ENCODE results near the gene CST7. TPM values are rescaled to one million over a fixed set of nuclear protein-coding genes. Genes with fewer than 3 reads are reported as not detected.

The CST7 gene
- total and polyA plus RNA-seq, 7 donors = 0.13 to 1.2 (median 0.55) TPM

DNA sequence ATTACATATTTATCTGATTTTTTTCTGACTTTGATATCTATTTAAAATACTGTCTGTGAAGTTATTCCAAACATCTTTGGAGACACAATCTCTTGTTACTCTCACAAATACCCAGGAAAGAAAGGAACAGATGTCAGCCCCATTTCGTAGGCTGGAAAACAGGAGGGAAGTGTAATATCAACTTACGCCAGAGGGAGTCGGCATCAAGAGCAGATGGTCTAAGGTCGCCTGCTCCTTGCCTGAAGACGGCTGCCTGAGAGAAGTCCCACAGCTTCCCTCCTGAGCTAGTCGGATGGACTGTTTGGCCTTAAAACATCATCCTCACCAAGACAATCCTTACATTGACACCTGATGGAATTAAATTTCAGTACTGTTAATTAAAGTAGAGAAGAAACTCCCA lies 13.4 kb downstream of the CST7 start:
- intact Hi-C loops (cut with DNase I) = loop anchor here in 1 of 2 donors (5.0 kb wide), 1 partner anchor 1485 kb away; no protein-coding TSS in a partner anchor
- no peak for DNase-seq
- H3K4me3 ChIP-seq = no peak overlapping the region
- peaks cover 4 to 92% of the 10 kb centered on the region in 2 donors for H3K36me3 ChIP-seq (ENCODE audit: insufficient read depth in 1 of 2, low read depth in 1 of 2)
- no peak overlapping the region for H3K27ac ChIP-seq
- H3K27me3 ChIP-seq (ENCODE audit: insufficient read depth in 3 of 3, low read length in 2 of 3) = no peaks in the 10 kb centered on the region
- 81 to 83% (median 83%) methylated on average over 6 of the region's 6 CpGs for WGBS, 3 donors
- H3K9me3 ChIP-seq = no peaks in the 10 kb centered on the region
- H3K4me1 ChIP-seq = no peaks in the 10 kb centered on the region
- TF ChIP-seq, protein P1, sequence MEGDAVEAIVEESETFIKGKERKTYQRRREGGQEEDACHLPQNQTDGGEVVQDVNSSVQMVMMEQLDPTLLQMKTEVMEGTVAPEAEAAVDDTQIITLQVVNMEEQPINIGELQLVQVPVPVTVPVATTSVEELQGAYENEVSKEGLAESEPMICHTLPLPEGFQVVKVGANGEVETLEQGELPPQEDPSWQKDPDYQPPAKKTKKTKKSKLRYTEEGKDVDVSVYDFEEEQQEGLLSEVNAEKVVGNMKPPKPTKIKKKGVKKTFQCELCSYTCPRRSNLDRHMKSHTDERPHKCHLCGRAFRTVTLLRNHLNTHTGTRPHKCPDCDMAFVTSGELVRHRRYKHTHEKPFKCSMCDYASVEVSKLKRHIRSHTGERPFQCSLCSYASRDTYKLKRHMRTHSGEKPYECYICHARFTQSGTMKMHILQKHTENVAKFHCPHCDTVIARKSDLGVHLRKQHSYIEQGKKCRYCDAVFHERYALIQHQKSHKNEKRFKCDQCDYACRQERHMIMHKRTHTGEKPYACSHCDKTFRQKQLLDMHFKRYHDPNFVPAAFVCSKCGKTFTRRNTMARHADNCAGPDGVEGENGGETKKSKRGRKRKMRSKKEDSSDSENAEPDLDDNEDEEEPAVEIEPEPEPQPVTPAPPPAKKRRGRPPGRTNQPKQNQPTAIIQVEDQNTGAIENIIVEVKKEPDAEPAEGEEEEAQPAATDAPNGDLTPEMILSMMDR (IDR thresholded peaks at IDR 0.05) = no peak
- no peak for ATAC-seq

DNA sequence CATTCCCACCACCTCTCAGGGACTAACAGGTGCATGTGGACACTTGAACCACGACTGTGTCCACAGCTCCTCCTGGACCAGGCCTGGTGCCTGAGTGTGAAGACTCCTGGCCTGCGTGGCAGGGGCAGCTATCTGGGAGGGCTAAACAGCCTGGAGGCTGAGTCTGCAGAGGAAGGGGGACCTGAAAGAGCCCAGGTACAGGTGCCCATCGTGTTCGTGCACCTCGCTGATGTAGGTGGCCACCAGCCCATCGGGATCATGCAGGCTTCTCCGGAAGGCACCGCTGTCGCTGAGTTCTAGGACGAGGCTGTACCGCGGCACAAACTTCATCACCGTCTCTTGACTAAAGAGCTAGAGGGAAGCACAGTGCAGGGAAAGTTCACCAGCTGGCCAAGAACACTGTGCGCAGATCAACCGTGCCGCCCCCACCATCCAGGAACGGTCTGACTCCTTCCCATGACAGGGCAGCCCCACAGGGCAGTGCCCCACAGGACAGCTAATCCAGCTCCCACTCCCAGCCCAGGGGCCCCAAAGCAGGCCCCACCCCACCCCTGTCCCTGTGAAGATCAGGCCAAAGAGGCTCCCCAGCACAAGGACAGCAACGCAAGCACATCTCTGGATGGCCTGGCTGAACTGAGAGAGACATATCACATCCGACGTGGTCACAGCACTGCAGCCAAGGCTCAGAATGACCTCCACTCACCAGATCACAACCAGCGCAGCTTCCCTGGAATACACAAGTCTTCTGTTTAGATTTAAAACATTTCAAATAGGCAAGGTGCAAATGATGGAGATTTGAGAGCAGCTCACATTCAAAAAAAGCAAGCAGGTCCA lies 14.8 kb downstream of the CST7 start:
- Histone ChIP-seq H3K9me3 (no peaks in the 10 kb centered on the region), H3K36me3 (ENCODE audit: insufficient read depth in 1 of 2, low read depth in 1 of 2) (peaks cover 4 to 94% of the 10 kb centered on the region in 2 donors), H3K27ac (no peak overlapping the region), H3K4me3 (no peak overlapping the region), H3K27me3 (ENCODE audit: insufficient read depth in 3 of 3, low read length in 2 of 3) (no peaks in the 10 kb centered on the region), H3K4me1 (no peaks in the 10 kb centered on the region)
- no peak for DNase-seq
- TF ChIP-seq, protein P1 (IDR thresholded peaks at IDR 0.05) = no peak
- intact Hi-C loops (cut with DNase I) = loop anchor here in 1 of 2 donors (5.0 kb wide), 1 partner anchor 1487 kb away; no protein-coding TSS in a partner anchor
- no peak for ATAC-seq
- 88 to 89% (median 89%) methylated on average over 21 of the region's 21 CpGs for WGBS, 3 donors

DNA sequence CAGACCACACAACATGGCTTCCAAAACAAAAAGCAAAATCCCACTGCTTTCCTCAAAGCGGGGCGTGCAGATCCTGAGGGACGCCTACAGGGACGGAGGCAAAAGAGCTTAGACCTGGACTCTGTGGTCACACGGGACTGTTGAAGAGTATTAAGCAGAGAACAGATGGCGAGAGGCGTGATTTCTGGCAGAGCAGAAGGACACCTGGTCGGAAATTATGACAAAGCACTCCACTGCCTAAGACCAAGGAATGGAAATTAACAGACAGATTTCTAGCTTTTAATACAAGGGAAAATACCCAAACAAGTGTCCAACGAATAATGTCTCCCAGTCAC lies 15.4 kb downstream of the CST7 start:
- TF ChIP-seq, protein P1 (IDR thresholded peaks at IDR 0.05) = no peak
- Histone ChIP-seq H3K9me3 (no peaks in the 10 kb centered on the region), H3K4me1 (no peaks in the 10 kb centered on the region), H3K27me3 (ENCODE audit: insufficient read depth in 3 of 3, low read length in 2 of 3) (no peaks in the 10 kb centered on the region), H3K27ac (no peak overlapping the region), H3K36me3 (ENCODE audit: insufficient read depth in 1 of 2, low read depth in 1 of 2) (peaks cover 4 to 94% of the 10 kb centered on the region in 2 donors), H3K4me3 (no peak overlapping the region)
- DNase-seq (no peak), ATAC-seq (peak in 2 of 4 donors; percentile 23 to 32)
- WGBS, 3 donors = 53 to 68% (median 58%) methylated on average over 9 of the region's 9 CpGs
- intact Hi-C loops (cut with DNase I) = loop anchor here in 1 of 2 donors (5.0 kb wide), 1 partner anchor 1487 kb away; no protein-coding TSS in a partner anchor

DNA sequence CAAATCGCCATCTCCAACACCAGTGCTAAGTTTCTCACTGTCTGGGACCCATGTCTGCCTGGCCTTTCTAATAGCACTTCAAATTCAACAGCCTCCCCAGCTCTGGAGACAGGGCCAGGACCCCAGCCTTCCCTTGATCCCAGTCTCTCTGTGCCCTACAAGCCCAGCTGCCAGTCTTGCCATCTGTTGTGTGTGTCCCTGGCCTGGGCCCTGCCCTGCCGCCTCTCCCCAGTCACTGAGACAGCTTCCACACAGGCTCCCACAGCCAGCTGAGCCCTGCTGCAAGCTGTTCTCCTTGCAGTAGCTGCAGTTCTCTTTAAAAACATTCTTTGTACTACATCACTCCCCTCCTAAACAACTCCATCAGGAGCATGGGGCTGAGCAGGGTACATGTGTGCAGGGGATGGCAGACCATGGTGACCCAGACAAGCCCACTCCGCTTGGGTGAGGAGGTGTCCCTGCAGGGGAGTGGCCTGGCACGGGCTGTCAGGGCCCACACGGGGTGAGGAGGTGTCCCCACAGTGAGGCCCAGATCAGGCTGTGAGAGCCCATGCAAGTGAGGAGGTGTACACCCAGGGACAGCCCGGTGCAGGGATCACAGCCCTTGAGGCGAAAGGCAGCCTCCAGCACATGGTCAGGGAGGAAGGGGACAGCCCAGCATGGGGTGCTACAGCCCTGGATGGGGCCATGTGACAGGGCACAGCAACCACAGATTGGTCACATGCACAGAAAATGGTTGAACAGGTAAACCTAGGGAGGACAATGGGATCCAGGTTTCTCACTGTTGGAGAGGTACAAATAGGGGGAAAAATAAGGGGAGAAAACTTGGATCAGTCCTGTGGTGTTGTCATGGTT lies 16.2 kb downstream of the CST7 start:
- H3K4me1 ChIP-seq = no peaks in the 10 kb centered on the region
- H3K27me3 ChIP-seq (ENCODE audit: insufficient read depth in 3 of 3, low read length in 2 of 3) = no peaks in the 10 kb centered on the region
- intact Hi-C loops (cut with DNase I) = no loop called here
- WGBS, 3 donors = 78 to 87% (median 81%) methylated on average over 7 of the region's 7 CpGs
- no peaks in the 10 kb centered on the region for H3K9me3 ChIP-seq
- ATAC-seq (no peak), DNase-seq (no peak)
- H3K36me3 ChIP-seq (ENCODE audit: insufficient read depth in 1 of 2, low read depth in 1 of 2) = peaks cover 4 to 96% of the 10 kb centered on the region in 2 donors
- TF ChIP-seq, protein P1 (IDR thresholded peaks at IDR 0.05) = no peak
- H3K4me3 ChIP-seq = no peak overlapping the region
- H3K27ac ChIP-seq = no peak overlapping the region
